CD14-positive monocyte (primary cell): ENCODE data around the gene PCCA. TPM values are rescaled to one million over a fixed set of nuclear protein-coding genes. Genes with fewer than 3 reads are reported as not detected.
A peak's percentile ranks its signal among the peaks of the same experiment; 100 is the strongest.

Source experiments
- DNase-seq, 3 donors: peaks; one replicate each; pipeline ENCODE4 v3.0.0-alpha.2; 2011 to 2022
- H2AFZ ChIP-seq: 2 replicates; pipeline ENCODE4 v1.6.0; 2012; ENCODE audit warnings: mild to moderate bottlenecking, low read depth, low read length, inconsistent platforms; ENCODE audit not compliant: insufficient read depth, poor library complexity, severe bottlenecking
- H3K27ac ChIP-seq, 2 donors: 1 replicate in 1 of 2; 2 replicates in 1 of 2; pipeline ENCODE4 v1.5.1; 2012 to 2013; ENCODE audit warnings: low read length in 2 of 2, control low read depth in 1 of 2, inconsistent platforms in 1 of 2, low read depth in 1 of 2, mild to moderate bottlenecking in 1 of 2
- H3K27me3 ChIP-seq, 2 donors: one replicate each; pipeline versions ENCODE4 v1.6.0 to v1.6.1; 2011 to 2013; ENCODE audit warnings: low read length in 2 of 2; ENCODE audit not compliant: control insufficient read depth in 2 of 2, insufficient read depth in 2 of 2
- H3K36me3 ChIP-seq, 2 donors: replicated peaks in 1 of 2; 1 replicate in 1 of 2; 2 replicates in 1 of 2; pipeline versions ENCODE4 v1.5.1 to v1.6.1; 2012 to 2013; ENCODE audit warnings: low read length in 2 of 2, control low read depth in 1 of 2, inconsistent platforms in 1 of 2, mild to moderate bottlenecking in 1 of 2; ENCODE audit not compliant: insufficient read depth in 2 of 2, control insufficient read depth in 1 of 2
- H3K4me1 ChIP-seq, 2 donors: 1 replicate in 1 of 2; 2 replicates in 1 of 2; pipeline versions ENCODE4 v1.5.1 to v1.6.1; 2012 to 2013; ENCODE audit warnings: low read length in 2 of 2, control low read depth in 1 of 2, inconsistent platforms in 1 of 2, mild to moderate bottlenecking in 1 of 2, moderate library complexity in 1 of 2; ENCODE audit not compliant: insufficient read depth in 2 of 2, control insufficient read depth in 1 of 2
- H3K4me2 ChIP-seq: replicated peaks from 2 replicates; pipeline ENCODE3; 2012; ENCODE audit warnings: low read length, moderate library complexity, mild to moderate bottlenecking; ENCODE audit not compliant: poor library complexity, severe bottlenecking; ENCODE audit errors: extremely low read depth
- H3K4me3 ChIP-seq, 3 experiments: fragments of 200-600 bp in 1 of 3; sonication (generic) in 1 of 3; replicated peaks in 1 of 3; 1 replicate in 2 of 3; 2 replicates in 1 of 3; pipeline ENCODE4 v1.5.1; 2011 to 2013; ENCODE audit warnings: low read length in 3 of 3, mild to moderate bottlenecking in 3 of 3, control low read depth in 2 of 3, low read depth in 2 of 3, inconsistent platforms in 1 of 3, moderate library complexity in 1 of 3
- H3K79me2 ChIP-seq: 2 replicates; pipeline ENCODE4 v1.6.0; 2012; ENCODE audit warnings: mild to moderate bottlenecking, control low read depth, inconsistent platforms, low read length, moderate library complexity; ENCODE audit not compliant: insufficient read depth
- H3K9ac ChIP-seq: 2 replicates; pipeline ENCODE4 v1.6.0; 2017; ENCODE audit warnings: low read length, mild to moderate bottlenecking; ENCODE audit not compliant: insufficient read depth, poor library complexity, severe bottlenecking
- H3K9me3 ChIP-seq, 2 donors: replicated peaks in 1 of 2; 1 replicate in 1 of 2; 2 replicates in 1 of 2; pipeline versions ENCODE4 v1.5.1 to v1.6.1; 2012 to 2013; ENCODE audit warnings: low read length in 2 of 2, control low read depth in 1 of 2; ENCODE audit not compliant: control insufficient read depth in 1 of 2, insufficient read depth in 1 of 2
- H4K20me1 ChIP-seq: 2 replicates; pipeline ENCODE4 v1.6.0; 2012; ENCODE audit warnings: mild to moderate bottlenecking, low read length, control low read depth, moderate library complexity; ENCODE audit not compliant: insufficient read depth
- H3K27ac Mint-ChIP-seq, 7 donors: one replicate each; pipeline ENCODE4 v1.8.0; 2020; ENCODE audit warnings: mild to moderate bottlenecking in 7 of 7, mixed read lengths in 7 of 7, moderate library complexity in 6 of 7, inconsistent platforms in 2 of 7
- H3K27me3 Mint-ChIP-seq, 3 donors: one replicate each; pipeline ENCODE4 v1.8.0; 2021 to 2022; ENCODE audit warnings: low read depth in 3 of 3, mild to moderate bottlenecking in 3 of 3, mixed read lengths in 3 of 3, moderate library complexity in 3 of 3, inconsistent platforms in 1 of 3
- H3K36me3 Mint-ChIP-seq, 2 donors: one replicate each; pipeline ENCODE4 v1.8.0; 2020; ENCODE audit warnings: mixed read lengths in 2 of 2, inconsistent platforms in 1 of 2, mild to moderate bottlenecking in 1 of 2
- H3K4me1 Mint-ChIP-seq: one replicate; pipeline ENCODE4 v1.8.0; 2020; ENCODE audit warnings: mild to moderate bottlenecking, mixed read lengths
- H3K4me3 Mint-ChIP-seq, 2 donors: one replicate each; pipeline ENCODE4 v1.8.0; 2020; ENCODE audit warnings: mild to moderate bottlenecking in 2 of 2, mixed read lengths in 2 of 2, moderate library complexity in 1 of 2
- H3K9me3 Mint-ChIP-seq, 7 donors: one replicate each; pipeline ENCODE4 v1.8.0; 2020 to 2022; ENCODE audit warnings: mixed read lengths in 7 of 7, mild to moderate bottlenecking in 6 of 7, moderate library complexity in 6 of 7, inconsistent platforms in 2 of 7
- CTCF ChIP-seq: fragments of 200-600 bp; IDR thresholded peaks from one replicate; pipeline ENCODE4 v1.8.0; 2022; ENCODE audit warnings: antibody characterized with exemption, mild to moderate bottlenecking
- WGBS: methylation state at CpG from one replicate; pipeline ENCODE4 v1.1.5; 2013; ENCODE audit warnings: missing lambda C conversion rate; ENCODE audit not compliant: insufficient coverage; 5-methylcytosine and 5-hydroxymethylcytosine counted together
- intact Hi-C, 2 donors: fragments of 100-400 bp; cut with micrococcal nuclease; formaldehyde crosslinking; loops; one replicate each; pipeline versions ENCODE4 v1.15.0 to v1.15.1; 2023
- polyA plus RNA-seq, 3 donors: library from polyadenylated mRNA; depleted of rRNA in 1 of 3; unstranded in 2 of 3; stranded (reverse) in 1 of 3; fragments of 300-500 nt in 2 of 3; fragments of >200 nt in 1 of 3; fragmentation: Illumina TruSeq in 2 of 3; gene quantifications; 1 replicate in 2 of 3; 2 replicates in 1 of 3; pipeline ENCODE4 v1.2.3, GENCODE V29; 2012 to 2021

The PCCA gene
- polyA plus RNA-seq, 3 donors: 4.4 to 13.5 (median 11.9) TPM

- Mint-ChIP-seq H3K4me3 (peak overlapping the region in 1 of 2 donors; percentile 31), H3K36me3 (peaks cover 0 to 5% of the 10 kb centered on the region in 2 donors), H3K9me3 (peaks cover 0 to 2% (median 0%) of the 10 kb centered on the region in 7 donors), H3K27ac (no peak overlapping the region), H3K27me3 (peaks cover 3 to 11% (median 8%) of the 10 kb centered on the region in 3 donors), H3K4me1 (peaks cover 36% of the 10 kb centered on the region)
- H3K9me3 ChIP-seq: no peaks in the 10 kb centered on the region
- intact Hi-C loops: loop anchor here in 1 of 2 donors (2.0 to 10.0 kb wide), 3 partner anchors 91 to 861 kb away; no protein-coding TSS in a partner anchor
- H2AFZ ChIP-seq: no peak overlapping the region
- no peak overlapping the region for H3K4me2 ChIP-seq
- no peak overlapping the region for H3K9ac ChIP-seq
- H3K27ac ChIP-seq: no peak overlapping the region
- TF ChIP-seq CTCF: no peak
- WGBS: 79% methylated on average over 19 of the region's 20 CpGs
- H3K4me3 ChIP-seq: no peak overlapping the region
- H3K27me3 ChIP-seq: peaks cover 5 to 8% of the 10 kb centered on the region in 2 donors
- no peak for DNase-seq
- no peaks in the 10 kb centered on the region for H4K20me1 ChIP-seq
- no peaks in the 10 kb centered on the region for H3K36me3 ChIP-seq
- peaks cover 12 to 20% of the 10 kb centered on the region in 2 donors for H3K4me1 ChIP-seq
- H3K79me2 ChIP-seq: no peaks in the 10 kb centered on the region
Measured at GRCh38 chr13:100515410-100515800, 426.5 kb downstream of the PCCA start.

GRCh38 chr13:100517135-100517534, 428.2 kb downstream of the PCCA start:
- peaks cover 5 to 19% (median 16%) of the 10 kb centered on the region in 3 donors for H3K27me3 Mint-ChIP-seq
- intact Hi-C loops: loop anchor here in 1 of 2 donors (10.0 kb wide), 2 partner anchors 92 to 862 kb away; no protein-coding TSS in a partner anchor
- peaks cover 0 to 5% of the 10 kb centered on the region in 2 donors for H3K36me3 Mint-ChIP-seq
- H3K4me1 Mint-ChIP-seq: peaks cover 34% of the 10 kb centered on the region
- no peak overlapping the region for H3K4me3 ChIP-seq
- no peaks in the 10 kb centered on the region for H3K9me3 ChIP-seq
- H3K27me3 ChIP-seq: peaks cover 12 to 21% of the 10 kb centered on the region in 2 donors
- no peaks in the 10 kb centered on the region for H4K20me1 ChIP-seq
- no peak overlapping the region for H3K27ac Mint-ChIP-seq
- DNase-seq: no peak
- H3K36me3 ChIP-seq: no peaks in the 10 kb centered on the region
- H3K79me2 ChIP-seq: no peaks in the 10 kb centered on the region
- H3K4me3 Mint-ChIP-seq: peak overlapping the region in 1 of 2 donors; percentile 51
- H3K27ac ChIP-seq: no peak overlapping the region
- no peak overlapping the region for H3K9ac ChIP-seq
- TF ChIP-seq CTCF: no peak
- peaks cover 6 to 10% of the 10 kb centered on the region in 2 donors for H3K4me1 ChIP-seq
- H2AFZ ChIP-seq: no peak overlapping the region
- 98% methylated on average over 4 of the region's 9 CpGs for WGBS
- H3K9me3 Mint-ChIP-seq: peaks cover 0 to 2% (median 0%) of the 10 kb centered on the region in 7 donors
- peak overlapping the region; percentile 4 for H3K4me2 ChIP-seq
